ENCODE results near the gene CNDP1.

DNA sequence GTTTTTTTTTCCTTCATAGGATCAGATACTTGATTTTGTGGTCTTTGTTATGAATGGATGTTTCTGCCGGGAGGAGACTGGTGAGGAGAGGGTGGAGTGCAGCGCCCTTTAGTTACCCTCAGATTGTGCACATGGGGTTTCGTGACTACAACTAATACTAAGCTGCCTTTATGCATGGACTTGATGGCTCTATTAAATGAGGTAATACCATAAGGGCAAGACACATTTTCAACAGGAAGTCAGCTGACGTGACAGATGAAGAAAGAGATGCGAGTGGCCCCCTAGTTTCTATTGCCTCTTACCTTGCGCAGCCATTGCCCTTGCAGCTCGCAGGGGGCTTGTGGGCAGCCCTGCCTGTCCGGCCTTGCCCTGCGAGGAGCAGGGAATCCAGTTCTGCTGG is 87.8 kb downstream of the CNDP1 start:
- TF ChIP-seq GATA2 (IDR thresholded peaks at IDR 0.05; ENCODE audit: low read depth, low read length): no peak
- TF ChIP-seq GATA3 (IDR thresholded peaks at IDR 0.05; ENCODE audit: low read depth, low read length): no peak

Data from SH-SY5Y (cell line).